MM.1S (cell line): ENCODE results near the gene EVI5.

ENCODE experiments used
- CTCF ChIP-seq: fragments of 300-600 bp; sonication (generic); IDR thresholded peaks from 2 replicates; pipeline ENCODE4 v1.5.1; 2016; ENCODE audit warnings: antibody characterized with exemption, low read length, mixed read lengths
- EZH2 ChIP-seq: fragments of 300-600 bp; sonication (generic); optimal IDR thresholded peaks from 2 replicates; pipeline ENCODE3; 2017; ENCODE audit warnings: low read depth, mild to moderate bottlenecking, antibody characterized with exemption, low read length, mixed read lengths

- TF ChIP-seq CTCF = peak; percentile 41
- no peak for TF ChIP-seq EZH2
These were observed 185.7 kb downstream of the EVI5 start for GRCh38 chr1:92599184-92599583.
